RPMI7951 (cell line): ENCODE results near the gene COL27A1. TPM values are rescaled to one million over a fixed set of nuclear protein-coding genes. Genes with fewer than 3 reads are reported as not detected.

ENCODE experiments used
- DNase-seq: peaks from one replicate; pipeline ENCODE4 v3.0.0-alpha.2; 2012; ENCODE audit warnings: low read depth
- total RNA-seq: library from RNA; depleted of rRNA; stranded (reverse); fragments of >200 nt; shearing (Covaris generic); gene quantifications from 2 replicates; pipeline ENCODE4 v1.2.3, GENCODE V29; 2014

Gene COL27A1
- total RNA-seq, 1 experiment from 2014 or later: 2.8 TPM

GRCh38 chr9:114168281-114169028, 13.1 kb downstream of the COL27A1 start:
- DNase-seq: no peak

GRCh38 chr9:114169029-114169951, 14.0 kb downstream of the COL27A1 start:
- DNase-seq: no peak

GRCh38 chr9:114169952-114170770, 14.8 kb downstream of the COL27A1 start:
- DNase-seq: no peak

- DNase-seq: no peak
These were observed 15.6 kb downstream of the COL27A1 start for GRCh38 chr9:114170771-114171461.

GRCh38 chr9:114171500-114171899, 16.2 kb downstream of the COL27A1 start:
- DNase-seq: no peak

GRCh38 chr9:114172981-114173833, 17.9 kb downstream of the COL27A1 start:
- DNase-seq: peak; percentile 22

GRCh38 chr9:114174557-114174875, 19.2 kb downstream of the COL27A1 start:
- no peak for DNase-seq

GRCh38 chr9:114174876-114175771, 19.8 kb downstream of the COL27A1 start:
- DNase-seq: peak; percentile 86

GRCh38 chr9:114176624-114177291, 21.4 kb downstream of the COL27A1 start:
- DNase-seq: peak; percentile 15

GRCh38 chr9:114177423-114178064, 22.2 kb downstream of the COL27A1 start:
- peak; percentile 93 for DNase-seq

- DNase-seq: no peak
These were observed 22.7 kb downstream of the COL27A1 start for GRCh38 chr9:114178076-114178475.

- DNase-seq: peak; percentile 75
These were observed 23.6 kb downstream of the COL27A1 start for GRCh38 chr9:114178756-114179450.

GRCh38 chr9:114179516-114179915, 24.2 kb downstream of the COL27A1 start:
- no peak for DNase-seq

- no peak for DNase-seq
These were observed 25.6 kb downstream of the COL27A1 start for GRCh38 chr9:114180696-114181606.

- DNase-seq: no peak
These were observed 26.5 kb downstream of the COL27A1 start for GRCh38 chr9:114181607-114182409.

- no peak for DNase-seq
These were observed 27.7 kb downstream of the COL27A1 start for GRCh38 chr9:114183006-114183405.
